Stimulated activated CD8-positive, alpha-beta memory T cell treated with anti-CD3 and anti-CD28 coated beads, Interleukin-12 subunit alpha, Interleukin-12 subunit beta, amount 100 ng/mL, for 4 hours (primary cell): ENCODE data around the gene BZW2.
"Not testable (repeated sequence)": the region's sequence is repeated elsewhere in the genome, so short reads cannot be mapped to it uniquely, and the experiment has no call there.

Experiments used
- DNase-seq: peaks from one replicate; pipeline ENCODE4 v3.0.0-alpha.2; 2020; ENCODE audit warnings: low read depth

BZW2 gene

DNA sequence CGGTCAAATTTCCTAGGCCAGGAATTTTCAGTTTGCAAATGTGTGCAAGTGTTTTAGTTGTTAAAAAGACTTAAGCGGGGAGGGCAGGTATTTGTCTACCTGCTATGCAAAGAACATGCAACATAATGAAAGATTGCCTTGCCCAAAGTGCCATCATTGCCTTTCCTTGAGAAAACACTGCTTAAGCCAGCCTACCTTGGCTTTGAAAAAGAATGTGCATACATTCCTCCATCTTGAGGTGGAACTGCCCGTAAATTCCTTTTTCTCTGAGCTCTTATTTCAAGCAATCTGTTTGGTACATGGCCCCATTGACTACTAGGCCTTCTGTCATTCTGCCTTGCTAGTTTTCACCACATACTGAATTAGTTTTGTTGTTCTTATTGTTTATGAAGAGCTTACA is 29.3 kb downstream of the BZW2 start:
- DNase-seq = no peak

- DNase-seq = no peak
Observed at GRCh38 chr7:16677978-16678494, 32.1 kb downstream of the BZW2 start.

- DNase-seq = not testable (repeated sequence)
Observed at GRCh38 chr7:16678645-16679566, 32.9 kb downstream of the BZW2 start.

DNA sequence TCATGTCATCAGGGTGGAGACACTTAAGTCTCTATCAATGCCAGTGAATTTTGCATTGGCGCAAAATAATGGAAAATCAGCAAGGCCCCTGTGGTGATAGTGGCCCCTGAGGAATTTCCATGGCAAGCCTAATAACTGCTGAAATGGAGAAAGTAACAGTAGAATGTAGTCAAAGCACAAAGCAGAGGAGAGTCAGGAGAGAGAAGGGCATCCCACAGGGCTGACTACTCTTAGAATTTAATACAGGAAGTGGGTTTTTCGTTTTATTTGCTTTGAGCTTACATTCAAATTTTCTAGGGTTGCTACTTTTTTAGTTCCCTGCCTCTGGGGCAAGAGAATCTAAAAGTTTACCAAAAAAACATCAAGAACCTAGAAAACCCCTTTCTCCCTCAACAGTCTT is 39.0 kb downstream of the BZW2 start:
- no peak for DNase-seq

- DNase-seq = no peak
Observed at GRCh38 chr7:16685535-16685934, 39.6 kb downstream of the BZW2 start.

DNA sequence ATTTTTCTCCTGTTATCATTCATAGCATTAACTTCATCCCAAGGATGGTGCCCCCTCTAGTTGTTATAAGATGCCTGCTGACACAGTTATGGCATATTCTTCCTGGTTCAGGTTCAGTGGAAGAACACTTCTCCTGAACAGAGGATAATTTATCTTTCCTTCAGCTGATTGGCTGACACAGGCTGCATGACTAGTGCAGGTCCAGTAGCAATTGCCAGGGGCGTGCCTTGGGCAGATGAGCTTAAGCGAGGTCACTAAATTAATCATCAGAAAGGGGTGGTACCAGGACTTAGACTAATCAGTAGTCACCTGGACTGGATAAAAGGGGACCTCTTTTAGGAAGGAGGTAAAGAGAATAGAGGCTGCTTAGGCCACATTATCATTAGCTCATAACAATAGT is 42.3 kb downstream of the BZW2 start:
- no peak for DNase-seq

- no peak for DNase-seq
Observed at GRCh38 chr7:16691241-16691640, 45.3 kb downstream of the BZW2 start.

DNA sequence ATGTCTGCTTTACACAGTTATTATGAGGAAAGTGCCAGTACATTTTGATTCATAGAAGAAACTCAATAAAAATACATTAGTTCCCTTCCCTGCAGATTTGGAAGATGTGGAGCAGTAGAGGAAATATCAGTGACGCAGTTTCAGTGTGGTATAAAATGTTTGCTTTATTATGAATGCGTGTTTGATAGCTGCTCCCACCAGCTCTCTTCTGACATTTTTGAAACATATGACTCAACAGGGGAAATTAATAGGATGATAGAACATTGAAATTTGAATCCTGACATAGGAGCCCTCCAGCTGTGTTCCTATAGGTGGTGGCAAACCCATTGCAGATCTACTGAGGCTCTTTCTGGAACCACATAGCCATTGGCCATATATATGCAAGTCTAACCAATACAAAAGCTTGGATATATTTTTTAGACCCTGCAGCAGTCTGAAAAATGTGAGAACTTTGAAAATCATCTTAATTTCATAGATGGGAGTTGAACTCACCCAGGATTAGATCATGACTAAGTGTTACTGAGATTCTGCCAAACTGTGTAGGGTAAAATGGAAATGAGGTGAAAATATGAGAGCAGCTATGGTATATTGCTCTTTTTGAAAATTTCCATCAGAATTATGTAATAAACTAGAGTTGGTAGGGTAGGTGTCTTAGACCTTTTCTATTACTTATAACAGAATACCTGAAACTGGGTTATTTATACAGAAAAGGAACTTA is 47.8 kb downstream of the BZW2 start:
- no peak for DNase-seq

DNA sequence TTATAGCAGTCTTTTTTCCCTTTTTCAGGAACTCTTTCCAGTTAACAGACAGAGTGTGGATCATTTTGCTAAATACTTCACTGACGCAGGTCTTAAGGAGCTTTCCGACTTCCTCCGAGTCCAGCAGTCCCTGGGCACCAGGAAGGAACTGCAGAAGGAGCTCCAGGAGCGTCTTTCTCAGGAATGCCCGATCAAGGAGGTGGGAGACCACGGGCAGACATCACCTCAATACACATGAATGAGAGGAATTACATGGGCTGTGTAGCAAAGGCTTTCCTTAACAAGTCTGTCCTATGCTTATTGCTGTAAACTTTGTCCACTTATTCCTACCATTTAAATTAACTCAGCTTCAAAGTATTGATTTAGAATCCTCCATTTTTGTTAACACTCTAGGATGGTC is 48.8 kb downstream of the BZW2 start:
- no peak for DNase-seq

DNA sequence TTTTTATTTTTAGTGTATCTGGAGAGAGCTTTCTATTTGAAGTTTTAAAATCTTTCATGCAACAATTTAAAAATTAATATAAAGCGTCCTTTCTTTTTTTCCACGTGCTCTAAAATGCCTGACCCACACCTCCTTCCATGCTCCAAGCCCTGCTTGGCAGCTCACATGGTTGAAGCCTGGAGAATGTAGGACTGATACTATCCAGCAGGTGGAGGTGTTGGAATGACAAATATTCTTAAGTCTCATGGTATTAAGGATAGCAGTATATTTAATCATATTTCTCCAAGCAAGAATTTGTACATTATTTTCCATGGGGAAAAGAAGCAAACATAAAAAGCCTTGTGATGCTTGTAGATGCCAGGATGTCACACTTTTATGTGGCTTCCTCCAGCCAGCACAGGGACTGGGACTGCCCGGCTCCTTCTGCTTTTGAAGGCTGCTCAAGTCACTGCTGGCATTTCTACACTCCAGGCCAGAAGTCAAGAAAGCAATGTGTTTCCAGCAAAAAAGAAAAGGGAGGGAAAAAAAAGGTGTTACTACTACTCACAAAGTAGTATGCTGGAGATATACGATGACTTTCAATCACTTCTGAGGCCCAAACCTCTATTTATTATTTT is 49.7 kb downstream of the BZW2 start:
- no peak for DNase-seq

DNA sequence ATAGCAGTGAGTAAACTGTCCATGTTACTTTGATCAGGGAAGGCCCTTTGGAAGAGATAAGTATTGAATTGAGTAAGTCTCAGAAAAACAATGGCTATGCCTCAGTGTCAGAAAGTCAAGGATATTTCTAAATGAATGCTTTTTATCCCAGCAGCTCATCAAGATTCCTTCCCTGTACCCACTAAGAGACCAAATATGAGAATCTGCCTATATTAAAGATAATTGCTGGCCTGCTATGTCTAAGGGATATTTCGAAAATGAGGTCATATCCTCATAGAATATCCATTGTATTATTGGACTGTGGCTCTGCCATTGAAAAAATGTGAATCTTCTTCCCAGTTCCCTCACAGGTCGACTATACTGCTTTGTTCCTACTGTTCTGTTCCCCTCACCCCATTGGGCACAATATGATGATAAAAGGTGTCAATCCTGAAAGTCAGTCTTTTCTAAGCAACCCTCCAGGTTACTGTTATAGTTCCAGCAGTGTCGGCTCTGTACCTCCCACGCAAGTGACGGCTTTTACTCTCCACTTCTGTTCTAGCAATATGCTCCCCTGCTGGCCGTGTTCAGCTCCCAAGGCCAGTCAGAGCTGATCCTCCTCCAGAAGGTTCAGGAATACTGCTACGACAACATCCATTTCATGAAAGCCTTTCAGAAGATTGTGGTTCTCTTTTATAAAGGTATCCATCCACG is 51.7 kb downstream of the BZW2 start:
- no peak for DNase-seq

DNA sequence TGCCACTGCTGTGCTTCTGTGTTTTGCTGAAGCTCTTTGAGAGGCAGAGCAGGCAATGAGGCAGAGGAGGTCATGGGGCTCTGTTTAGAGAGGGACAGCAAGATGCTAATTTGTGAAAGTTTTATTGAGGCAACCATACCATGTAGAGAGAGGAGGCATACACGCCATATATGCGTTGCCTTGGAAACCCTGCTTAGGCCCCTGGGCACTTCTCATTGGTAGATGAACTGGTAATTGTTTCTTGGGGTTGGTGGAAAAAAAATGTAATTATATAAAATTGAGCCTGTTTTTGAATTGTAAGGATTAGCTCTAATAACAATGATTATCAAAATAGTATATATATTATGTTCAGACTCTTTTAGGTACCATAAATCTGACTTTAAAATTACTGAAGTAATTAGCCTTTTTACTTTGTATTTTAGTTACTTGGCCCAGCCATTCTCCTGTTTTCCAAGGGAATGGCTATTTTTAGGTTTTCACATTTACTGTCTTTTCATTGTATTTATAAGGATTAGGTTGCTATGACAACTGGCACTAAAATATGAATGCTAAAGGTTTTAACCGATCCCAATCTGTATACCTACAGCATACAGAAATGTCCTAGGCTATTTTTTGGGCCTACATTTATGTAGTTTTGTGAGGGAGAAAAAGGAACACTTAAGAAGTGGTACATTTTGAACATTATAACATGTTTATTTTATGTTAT is 52.4 kb downstream of the BZW2 start:
- DNase-seq = no peak

GRCh38 chr7:16702441-16702840 is 56.5 kb downstream of the BZW2 start:
- no peak for DNase-seq

DNA sequence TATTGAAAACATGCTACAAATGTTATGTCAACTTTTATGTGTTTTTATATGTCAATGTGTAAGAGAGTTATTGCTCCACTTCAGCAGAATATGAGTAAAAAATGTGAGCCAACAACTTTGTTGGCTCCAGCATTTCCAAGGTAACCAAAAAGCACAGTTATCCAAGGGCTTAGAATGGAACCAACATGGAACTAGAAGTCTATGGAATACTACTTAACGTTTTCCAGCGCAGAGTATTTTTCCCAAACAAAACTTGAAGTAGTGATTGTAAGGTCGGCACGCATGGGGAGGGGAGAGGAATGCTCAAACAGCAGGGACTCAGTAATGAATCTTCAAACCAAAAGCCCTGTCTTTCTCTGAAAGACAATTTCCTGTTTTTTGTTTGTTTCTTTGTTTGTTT is 62.5 kb downstream of the BZW2 start:
- no peak for DNase-seq

DNA sequence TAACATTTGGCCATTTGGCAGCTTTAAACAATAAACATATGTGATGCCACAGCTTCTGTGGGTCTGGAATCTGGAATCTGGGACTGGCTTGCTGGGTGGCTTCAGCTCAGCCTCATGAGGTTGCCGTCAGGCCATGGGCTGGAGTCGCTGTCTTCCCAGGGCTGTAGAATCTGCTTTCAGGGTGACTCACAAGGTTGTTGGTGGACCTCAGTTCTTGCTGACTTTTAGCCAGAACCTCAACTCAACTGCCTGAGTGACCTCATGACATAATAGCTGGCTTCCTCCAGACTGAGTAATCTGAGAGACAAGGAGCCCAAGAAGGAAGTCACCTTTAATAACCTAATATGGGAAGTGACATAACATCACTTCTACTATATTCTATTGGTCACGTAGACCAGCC is 63.0 kb downstream of the BZW2 start:
- no peak for DNase-seq

DNA sequence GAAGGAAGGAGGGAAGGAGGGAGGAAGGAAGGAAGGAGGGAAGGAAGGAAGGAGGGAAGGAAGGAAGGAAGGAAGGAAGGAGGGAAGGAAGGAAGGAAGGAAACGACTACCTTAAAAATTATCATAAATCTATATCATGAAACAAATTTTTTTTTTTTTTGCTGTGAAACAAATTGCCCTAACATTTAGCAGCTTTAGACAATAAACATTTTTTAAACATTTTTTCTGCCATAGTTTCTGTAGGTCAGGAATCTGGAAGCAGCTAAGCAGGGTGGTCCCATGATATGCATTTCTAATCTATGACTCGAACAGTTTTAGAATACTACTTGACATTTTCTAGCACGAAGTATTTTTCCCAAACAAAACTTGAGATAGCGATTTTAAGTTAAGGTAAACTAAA is 64.7 kb downstream of the BZW2 start:
- DNase-seq = no peak

- no peak for DNase-seq
Observed at GRCh38 chr7:16711730-16712129, 65.7 kb downstream of the BZW2 start.

- no peak for DNase-seq
Observed at GRCh38 chr7:16712916-16713315, 66.9 kb downstream of the BZW2 start.

- no peak for DNase-seq
Observed at GRCh38 chr7:16715928-16716327, 69.9 kb downstream of the BZW2 start.

DNA sequence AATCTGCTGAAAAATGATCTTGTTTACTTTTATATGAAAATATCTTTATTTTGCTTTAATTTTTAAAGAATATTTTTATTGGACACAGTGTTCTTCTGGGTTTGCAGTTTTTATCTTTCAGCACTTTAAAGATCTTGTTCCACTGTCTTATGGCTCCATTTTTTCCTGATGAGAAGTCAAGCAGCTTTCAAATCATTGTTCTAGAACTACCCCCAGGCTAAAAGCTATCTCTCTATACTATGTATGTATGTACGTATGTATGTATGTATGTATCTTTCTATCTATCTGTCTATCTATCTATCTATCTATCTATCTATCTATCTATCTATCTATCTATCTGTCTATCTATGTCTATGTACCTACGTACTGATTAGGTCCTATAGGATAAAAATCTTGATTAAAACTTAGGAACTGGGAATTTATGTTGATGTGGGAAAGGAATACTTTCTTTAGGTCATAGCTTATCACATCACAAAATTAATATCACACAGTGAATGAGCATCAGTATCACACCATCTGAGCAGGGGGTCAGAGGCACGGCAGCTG is 72.2 kb downstream of the BZW2 start:
- DNase-seq = no peak

DNA sequence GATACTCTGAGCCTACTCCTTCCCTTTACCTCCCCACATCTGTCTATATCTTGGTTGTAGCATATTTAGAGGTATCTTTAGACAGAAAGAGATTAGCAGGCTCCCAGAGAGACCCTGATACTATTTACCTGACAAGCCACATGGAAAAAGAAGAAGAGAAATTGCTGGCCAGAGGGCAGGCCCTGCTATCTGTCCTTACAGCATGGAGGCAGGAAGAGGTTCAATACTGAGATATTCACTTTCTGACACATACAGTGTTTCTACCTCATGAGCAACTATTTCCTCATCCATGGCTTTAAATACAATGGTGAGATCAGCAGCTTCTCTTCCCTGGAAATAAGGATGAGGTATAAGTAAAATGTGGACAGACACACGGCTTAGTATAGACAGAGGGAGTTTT is 73.7 kb downstream of the BZW2 start:
- DNase-seq = no peak
